Measurements from ENCODE around the gene ABTB2.

The ABTB2 gene

DNA sequence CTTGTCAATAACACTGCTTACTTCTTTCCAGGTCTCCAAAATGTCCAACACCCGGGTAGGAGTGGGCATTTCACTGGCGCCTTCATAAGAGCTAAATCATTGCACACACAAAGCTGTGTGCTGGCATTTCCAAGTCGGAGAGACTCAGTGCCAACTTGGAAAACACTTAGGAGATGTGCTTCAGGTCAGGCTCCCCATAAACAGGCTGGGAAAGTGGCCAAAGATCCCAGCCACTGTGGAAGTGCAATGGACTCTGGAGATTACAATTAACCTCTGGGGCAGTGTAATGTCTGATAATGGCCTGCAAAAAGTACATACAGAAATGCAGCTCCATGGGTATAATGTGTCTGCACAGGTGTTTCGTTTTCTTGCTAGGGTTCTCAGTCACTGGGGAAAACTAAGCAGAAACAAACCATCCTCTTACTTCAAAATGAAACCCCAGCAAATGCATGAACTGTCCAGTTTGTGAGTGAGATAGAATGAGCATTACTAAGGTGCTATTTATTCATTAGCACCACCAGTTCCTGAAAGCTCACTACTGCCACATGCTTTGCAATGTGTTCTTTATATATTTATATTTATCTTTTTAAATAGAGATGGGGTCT lies 79.0 kb downstream of the ABTB2 start:
- DNase-seq = no peak

DNA sequence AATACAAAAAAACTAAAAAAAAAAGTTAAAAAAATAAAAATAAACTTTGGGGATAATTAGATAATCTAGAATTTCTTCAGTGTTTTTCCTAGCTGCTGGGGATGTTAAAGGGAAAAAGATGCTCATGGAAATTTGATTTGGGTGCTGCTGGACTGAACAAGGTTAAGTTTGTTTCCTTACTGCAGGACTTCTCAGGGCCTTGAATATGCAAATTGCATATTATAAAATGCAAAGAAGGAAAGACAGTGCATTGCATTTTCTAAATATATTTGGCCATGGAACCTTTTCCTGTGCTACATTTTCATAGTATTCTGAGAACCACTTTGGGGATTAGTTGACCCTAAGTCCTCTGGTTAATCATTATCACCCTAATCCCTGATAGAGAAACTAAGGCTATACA lies 79.6 kb downstream of the ABTB2 start:
- DNase-seq = no peak

DNA sequence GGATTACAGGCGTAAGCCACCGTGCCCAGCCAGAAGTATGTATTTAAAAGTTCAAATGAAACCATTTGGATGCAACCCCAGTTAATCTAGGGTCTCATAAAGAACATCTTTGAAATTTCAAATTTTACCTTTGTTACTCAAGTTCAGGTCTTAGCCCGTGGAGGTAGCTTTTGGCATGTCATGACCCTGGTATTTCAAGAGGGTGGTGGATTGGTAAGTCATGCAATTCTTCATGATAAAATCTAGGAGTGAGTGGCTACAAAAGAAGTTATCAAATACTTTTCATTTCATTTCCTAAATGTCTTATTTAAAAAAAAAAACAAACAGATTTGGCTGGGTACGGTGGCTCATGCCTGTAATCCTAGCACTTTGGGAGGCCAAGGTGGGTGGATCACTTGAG lies 80.6 kb downstream of the ABTB2 start:
- DNase-seq = no peak

DNA sequence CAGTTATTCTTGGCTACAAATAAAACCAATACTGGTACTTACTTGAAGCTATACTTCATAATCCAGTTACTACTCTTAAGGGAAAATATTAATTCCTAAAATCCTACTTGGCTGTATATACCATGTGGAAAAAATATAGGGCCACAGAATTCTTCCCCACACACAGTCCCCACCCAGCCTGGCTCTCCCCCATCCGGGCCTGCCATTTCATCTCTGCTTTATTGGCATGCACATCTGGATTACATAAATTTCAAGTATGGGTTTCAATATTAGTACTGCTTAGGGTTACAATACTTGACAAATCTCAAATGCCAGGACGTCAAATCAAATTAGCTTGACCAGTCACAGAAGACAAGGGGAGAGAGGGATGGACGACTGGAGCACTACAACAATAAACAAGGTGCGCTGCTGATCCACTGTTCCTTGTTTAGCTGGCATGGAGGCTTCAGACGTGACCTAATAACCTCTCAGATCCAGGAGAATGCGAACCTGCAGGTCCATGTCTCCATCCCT lies 81.4 kb downstream of the ABTB2 start:
- DNase-seq = no peak

DNA sequence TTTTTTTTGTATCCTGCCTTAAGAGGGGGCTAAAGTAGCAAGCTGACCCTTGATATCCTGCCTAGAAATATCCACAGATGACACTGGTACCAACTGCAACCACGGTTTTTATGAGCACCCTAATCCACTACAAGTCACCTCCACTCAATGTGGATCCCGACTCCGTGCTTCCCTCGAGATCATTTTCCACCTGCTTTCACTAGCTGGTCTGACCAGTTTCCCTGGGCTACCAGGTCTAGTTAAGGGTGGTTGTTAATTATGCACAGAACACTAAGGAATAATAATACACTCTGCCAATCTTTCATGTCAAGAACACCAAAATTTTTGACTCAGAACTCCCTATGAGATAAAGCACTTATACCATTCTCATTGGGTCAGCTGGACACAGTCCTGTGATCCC lies 82.3 kb downstream of the ABTB2 start:
- no peak for DNase-seq

DNA sequence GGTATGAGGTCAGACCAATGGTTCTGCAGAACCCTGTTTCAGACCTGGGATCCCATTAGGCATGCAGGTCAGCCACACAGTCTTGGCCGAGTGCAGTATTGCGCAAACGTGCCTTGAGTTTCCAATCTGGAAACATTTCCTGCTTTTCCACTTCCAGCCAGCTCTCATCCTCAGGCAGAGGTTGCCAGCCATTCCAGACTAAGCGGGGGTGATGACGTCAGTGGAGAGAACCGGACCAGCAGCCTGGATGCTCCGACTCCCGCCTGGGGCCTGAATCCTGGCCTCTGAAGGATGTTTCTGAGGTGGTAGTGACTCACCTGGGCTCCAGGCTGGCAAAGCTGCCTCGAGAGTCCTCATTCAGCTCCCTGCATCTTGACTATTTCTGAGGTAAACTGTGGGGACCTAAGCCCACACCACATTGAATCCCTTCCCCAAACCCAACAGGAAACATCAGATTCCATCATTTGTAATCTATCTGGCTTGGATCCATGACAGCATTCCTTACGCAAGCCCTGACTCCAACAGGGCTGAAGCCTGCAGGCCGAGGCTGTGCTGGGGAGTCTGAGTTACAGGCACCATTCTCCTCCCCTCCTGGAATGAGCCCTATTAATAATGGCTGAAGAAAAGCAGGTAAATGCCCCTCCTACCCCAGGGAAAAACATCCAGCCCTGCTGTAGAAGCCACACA lies 83.0 kb downstream of the ABTB2 start:
- DNase-seq = no peak

DNA sequence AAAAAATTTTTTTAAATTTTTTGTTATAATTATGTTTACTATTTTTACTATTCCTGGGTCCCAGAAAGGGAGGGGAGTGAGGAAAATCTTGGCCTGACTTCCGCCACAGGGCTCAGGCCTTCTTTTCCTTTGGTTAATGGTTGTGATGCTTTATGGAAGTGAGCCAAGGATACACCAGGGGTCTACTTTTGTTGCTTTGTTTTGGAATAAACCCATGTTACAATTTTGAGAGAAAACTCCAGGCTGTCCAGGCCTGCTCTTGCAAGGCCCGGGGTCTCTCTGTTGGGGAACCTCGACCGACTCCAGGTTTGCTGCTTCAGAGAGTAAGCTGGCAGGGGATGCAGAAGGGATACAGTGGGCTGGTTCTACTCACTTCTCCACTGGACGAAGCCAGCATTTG lies 84.7 kb downstream of the ABTB2 start:
- no peak for DNase-seq

DNA sequence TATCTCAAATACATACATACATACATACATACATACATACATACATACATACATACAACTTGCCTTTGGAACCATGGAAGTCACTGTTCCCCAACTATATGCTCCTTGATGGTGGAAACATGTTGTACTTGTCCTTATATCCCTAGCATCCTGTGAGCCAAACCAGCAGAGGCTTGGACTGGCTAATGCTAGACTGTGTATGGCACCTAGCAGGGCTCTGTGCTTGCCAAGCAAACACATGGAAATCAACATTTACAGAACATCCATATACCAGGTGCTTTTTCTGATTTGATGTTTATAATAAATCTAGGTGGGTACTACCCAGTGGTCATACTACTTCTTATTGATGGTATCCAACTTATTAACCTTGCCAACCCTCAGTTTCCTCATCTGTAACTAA lies 86.1 kb downstream of the ABTB2 start:
- DNase-seq = no peak

DNA sequence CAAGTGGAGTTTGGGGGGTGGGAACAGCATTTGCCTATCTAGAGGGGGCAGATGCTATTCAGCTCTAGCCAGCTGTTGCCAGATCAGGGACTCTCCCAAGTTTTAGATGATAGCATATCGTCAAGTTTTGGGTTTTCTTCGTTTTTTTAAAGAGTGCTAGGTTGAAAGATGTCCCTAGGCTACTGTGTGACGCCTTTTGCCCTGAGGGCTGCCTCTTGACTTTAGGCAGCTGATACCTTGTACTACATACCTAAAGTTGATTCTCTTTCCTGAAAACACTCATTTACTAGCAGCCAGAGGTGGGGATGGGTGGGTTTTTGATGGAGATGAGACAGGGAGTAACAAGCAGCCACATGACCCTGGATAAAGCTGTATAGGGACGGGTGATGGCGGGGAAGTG lies 87.1 kb downstream of the ABTB2 start:
- no peak for DNase-seq

DNA sequence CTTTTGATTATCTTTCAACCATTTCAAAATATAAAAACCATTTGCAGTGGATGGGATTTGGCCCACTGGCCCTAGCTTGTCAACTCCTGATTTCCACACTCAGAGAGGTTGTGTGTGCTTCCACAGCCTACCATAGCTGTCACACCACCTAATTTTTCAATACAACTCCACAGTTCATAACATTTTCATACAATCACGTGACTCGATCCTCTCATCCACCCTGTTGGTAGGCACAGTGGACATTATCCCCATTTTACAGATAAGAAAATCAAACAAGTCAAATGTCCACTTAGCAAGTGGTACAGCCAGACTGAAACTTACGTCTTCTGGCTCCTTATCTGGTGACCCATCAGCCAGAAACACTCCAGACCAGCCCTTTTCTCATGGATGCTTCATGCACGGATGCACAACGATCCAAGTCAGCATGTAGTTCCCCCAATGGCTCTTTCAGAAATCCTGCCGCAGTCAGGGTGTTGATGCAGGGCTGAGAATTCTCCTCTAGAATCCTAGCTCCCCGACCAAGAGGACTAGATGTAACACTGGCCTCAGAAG lies 88.0 kb downstream of the ABTB2 start:
- no peak for DNase-seq

DNA sequence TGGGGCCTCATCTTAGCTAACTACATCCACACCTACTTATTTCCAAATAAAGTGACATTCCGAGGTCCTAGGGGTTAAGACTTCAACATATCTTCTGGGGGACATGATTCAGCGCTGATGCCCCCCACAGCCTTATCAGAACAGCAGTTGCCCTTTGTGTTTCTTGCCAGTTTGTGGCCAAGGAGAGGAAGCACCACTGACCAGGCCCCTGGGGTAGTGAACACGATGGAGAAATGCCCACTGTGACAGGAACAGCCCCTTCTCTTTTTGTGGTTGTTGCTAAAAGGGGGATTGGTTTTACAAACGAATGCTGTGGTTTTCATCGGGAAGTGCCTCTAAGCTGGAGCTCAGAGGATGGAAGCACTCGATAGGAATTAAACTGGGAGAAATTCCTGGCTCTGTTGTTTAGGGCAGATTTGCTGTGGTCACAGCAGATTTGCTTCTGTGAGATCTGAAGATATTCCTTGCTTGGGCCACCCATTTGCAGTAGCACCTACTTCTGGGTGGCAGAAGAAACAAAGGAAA lies 88.8 kb downstream of the ABTB2 start:
- DNase-seq = no peak

DNA sequence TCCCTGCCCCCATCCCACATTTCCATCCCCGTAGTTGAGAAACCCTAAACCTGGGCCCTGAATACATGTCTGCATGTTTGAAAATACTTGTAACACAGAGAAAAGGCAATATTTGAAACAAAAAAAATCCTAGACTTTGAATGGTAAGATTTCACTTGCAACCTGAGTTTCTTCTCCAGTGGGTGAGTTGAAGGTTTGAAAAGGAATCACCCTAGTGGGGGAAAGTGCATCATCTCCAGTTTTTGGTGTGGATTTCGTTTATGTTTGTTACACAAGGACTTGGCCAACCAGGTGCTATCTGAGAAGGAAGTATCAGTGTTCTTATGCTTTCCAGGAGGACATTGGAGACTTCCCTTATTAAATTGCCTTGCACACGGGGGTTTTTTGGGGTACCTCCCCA lies 90.4 kb downstream of the ABTB2 start:
- no peak for DNase-seq

DNA sequence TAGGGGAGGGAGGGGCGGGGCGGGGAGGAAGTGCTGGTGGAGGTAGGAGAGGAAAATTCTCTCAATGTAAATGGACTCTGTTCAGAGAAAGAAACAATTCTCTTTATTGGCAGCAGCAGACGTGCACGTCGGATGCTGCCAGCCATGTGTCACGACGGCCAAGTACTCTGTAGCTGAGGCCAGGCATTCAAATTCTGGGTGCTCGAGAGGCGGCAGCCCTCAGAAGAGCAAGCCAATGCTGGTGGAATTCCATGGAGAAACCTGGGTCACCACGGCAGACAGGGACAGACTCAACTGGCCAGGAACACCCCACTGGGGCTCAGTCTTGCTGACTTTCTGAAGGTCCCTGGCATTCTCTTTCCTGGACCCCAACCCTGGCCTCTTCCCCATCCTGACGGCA lies 90.8 kb downstream of the ABTB2 start:
- no peak for DNase-seq

DNA sequence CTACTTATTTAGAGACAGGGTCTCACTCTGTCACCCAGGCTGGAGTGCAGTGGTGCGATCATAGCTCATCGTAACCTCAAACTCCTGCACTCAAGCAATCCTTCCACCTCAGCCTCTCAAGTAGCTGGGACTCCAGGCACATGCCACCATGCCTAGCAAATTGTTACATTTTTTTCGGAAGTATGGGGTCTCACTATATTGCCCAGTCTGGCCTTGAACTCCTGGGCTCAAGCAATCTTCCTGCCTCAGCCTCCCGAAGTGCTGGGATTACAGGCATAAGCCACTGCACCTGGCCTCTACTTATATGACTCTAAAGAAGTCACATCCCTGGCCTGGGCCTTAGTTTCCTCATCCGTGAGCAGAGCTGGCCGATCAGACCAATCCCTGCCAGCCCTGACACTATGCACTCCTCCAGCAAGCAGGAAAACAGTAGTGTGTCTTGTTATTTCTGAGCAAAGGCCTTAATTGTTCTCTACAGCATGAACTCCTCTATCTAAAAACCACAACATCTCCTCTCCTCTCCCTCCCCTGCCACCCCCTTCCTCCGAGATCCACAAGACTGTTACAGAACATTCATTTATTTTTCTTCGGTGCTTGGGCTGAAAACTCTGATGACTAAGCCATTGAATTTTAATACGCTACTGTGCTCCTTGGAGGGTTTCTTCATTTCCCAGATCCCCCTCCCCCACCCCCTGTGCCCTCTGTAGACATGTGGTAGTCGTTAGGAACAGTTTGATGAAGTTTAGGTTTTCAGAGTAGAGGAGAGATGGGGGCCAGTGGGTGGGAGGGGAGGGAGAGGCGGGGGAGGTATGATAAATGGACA lies 91.5 kb downstream of the ABTB2 start:
- DNase-seq = no peak

DNA sequence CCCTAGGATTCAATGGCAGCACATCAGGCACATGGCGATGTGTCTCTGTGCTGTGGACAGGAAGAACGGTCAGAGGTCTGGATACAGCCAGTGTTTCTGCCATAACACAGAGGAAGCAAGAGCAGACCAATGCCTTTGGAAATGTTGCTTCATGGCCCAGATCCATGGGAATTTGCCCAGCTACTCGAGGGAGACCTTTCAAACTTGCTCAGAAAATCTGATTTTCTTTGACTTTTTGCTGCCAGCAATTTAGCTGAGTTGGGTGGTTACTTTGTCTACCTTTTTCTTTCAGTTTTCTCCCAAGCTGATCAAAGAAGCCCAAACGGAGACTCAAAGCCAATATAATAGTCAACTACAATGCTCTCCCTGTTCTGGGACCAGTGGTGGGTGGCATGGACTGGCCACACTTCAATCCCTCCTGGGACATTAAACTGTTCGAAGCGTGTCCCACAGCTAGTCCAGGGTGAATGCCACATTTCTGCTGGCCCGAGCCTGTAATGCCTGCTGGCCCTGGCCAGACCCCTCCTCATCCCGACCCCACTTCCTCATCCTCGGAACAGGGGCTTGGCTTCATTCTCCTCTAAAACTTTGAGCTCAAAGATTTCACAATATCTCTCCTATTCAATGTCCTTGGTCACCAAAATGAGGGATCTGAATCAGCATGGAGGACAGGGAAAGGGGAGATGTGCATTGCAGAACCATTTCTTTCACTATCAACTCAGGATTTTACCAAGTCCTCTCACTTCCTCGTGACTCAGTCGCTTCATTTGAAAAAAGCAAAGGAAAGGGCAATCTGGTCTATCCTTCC lies 93.3 kb downstream of the ABTB2 start:
- DNase-seq = no peak

DNA sequence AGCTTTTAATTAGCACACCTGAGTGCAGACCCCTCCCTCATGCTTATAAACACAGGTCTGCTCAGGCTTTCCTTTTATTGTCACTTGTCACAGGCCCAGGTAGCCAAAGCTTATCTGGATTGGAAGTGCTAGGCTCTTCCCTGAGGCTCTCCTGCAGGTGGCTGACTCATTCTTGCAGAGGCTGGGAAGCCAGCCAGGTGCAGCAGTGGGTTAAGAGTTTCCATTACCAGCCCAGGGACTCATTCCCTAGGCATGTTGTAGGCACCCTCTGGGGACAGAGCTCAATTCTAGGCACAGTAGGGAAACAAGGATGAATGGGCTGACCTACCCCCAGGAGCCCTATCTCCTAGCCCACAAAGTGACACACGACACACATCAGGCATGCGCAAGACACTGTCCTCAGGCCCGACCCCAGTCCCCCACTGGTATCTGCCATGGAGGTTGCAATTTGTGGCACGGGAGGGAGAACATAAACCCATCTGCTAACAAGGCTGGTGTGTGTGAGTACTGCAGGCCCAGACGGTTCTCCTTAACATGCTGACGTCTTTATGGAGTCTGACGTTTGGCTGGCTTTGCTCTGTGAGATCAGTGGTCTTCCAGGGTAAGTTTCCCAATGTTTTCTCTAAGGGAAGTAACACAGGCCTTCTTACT lies 94.2 kb downstream of the ABTB2 start:
- DNase-seq = no peak

DNA sequence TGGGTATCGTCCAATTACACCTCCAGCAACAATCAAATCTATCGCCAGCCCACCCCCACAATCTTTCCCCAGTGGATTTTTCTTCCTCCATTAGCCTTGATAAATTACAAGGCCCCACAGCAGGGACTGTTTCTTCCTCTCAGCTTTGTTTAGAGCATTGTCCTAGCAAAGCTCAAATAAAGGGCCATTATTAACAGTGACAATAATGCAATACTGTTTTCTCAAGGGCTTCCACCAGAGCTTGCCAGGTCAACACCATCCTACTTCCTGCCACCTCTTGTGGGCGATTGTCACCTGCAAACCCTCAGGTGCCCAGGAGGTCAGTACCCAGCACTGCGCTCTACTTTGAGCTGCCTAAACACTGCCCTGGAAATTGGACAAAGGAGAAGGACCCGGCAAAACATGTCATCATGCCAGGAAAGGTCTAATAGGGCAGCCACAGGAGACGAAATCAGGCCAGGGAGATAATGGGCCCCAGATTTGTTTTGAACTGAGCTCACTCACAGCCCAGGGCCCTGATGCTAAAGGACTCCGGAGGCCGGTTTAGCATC lies 95.2 kb downstream of the ABTB2 start:
- DNase-seq = no peak

DNA sequence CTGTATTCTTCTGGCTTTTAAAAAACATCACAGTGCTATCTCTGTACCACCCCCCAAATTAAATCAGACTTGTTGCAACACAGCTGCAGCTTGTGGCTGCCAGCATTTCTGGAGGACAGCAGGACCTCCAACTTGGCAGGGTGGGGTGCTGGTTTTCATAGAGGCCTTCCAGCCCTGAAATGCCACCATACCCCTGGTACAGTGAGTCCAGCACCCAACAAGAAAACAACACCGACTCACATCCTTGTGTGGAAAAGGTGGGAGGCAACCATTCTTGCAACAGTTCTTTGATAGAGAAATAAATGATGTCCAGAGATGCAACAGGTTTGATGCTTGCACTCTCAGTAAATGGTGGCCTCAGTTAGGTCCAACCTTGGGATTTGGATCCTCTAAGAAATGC lies 96.0 kb downstream of the ABTB2 start:
- DNase-seq = no peak

DNA sequence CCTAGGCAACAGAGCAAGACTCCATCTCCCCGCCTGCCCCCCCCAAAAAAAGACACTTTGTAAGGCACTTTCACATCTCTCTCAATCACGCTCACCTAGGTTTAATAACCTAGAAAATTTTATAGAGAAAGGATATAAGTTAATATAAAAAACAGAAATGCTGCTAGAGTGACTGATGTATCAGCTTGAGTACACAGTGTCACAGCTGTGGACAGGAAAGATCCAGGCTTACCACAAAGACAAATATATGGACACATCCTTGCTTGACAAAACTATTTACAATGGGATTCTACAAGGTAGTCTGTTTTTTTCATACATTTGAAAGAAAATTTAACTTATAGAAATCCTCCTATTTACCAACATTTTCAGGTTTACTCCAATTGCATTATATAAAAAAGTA lies 96.7 kb downstream of the ABTB2 start:
- DNase-seq = no peak

DNA sequence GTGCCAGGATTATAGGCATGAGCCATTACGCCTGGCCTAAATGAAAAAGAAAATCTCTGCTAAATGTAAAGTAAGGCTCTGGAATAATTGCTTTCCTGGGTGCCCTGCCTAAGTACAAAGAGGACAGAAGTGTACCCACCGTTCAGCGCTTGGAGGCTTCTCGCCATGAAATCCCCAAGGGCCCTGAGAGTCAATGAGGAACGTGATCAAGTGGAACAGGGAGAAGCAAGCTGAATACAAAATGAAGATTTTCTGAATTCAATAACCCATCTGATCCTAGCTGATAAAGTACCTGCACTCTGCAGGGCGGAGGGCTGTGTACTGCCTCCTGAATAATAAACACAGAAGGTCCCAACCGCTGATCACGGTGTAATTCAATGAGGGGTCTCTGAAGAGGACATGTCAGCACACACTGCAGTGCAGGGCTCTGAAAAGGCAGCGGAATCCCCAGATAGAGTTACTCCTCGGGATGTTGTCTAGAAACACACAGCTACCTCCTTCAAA lies 97.7 kb downstream of the ABTB2 start:
- no peak for DNase-seq

DNA sequence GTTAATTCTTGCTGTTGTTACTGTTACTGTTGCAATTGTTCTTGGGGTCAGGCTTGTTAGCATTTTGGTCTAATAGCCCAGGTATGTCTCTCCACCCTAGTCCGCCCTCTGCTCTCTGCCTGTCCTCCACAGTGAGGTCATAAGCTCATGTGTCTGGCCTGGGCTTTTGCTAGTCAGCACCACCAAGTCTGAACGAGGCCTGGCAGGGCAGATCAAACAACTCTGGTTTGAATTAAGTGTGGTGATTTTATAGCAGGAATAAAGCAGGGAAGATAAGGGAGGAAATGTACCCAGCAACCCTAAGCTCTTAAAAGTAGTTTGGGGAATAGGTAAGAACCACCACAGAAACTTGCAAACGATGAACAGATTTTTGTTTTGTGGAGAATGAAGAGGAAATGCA lies 98.7 kb downstream of the ABTB2 start:
- no peak for DNase-seq

DNA sequence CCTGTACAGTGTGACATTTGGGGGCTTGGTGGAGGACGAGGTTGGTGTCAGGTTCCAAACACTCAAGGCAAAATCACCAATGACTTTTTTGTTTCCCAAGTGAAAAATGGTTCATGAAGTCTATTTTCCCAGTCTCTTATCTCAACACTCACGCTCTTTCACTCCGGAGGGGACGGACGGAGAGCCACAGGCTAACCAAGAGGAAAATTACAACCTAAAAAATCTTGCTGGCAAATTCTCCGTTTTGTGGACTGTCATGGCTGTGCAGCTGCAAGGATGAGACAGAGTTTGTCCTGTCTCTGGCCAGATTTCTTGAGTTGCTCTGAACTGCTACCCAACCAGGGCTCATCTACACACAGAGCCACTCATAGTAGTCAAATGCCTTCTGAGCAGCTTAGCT lies 101.2 kb downstream of the ABTB2 start:
- no peak for DNase-seq

Data from CD4-positive, alpha-beta T cell treated with Interleukin-21 for 1 hour (primary cell).